Endodermal cell (in vitro differentiated cells): ENCODE measurements around the gene NIPAL3. TPM values are rescaled to one million over a fixed set of nuclear protein-coding genes. Genes with fewer than 3 reads are reported as not detected.
A peak's percentile ranks its signal among the peaks of the same experiment; 100 is the strongest.

ENCODE experiments used
- DNase-seq: peaks from one replicate; pipeline ENCODE4 v3.0.0-alpha.2; 2017
- H3K27ac ChIP-seq: 2 replicates; pipeline ENCODE4 v1.5.1; 2013; ENCODE audit warnings: mild to moderate bottlenecking, low read depth, low read length, moderate library complexity
- H3K27me3 ChIP-seq: 2 replicates; pipeline ENCODE4 v1.6.1; 2013; ENCODE audit warnings: mild to moderate bottlenecking, low read length, moderate library complexity; ENCODE audit not compliant: insufficient read depth, control insufficient read depth, poor library complexity, severe bottlenecking
- H3K36me3 ChIP-seq: 2 replicates; pipeline ENCODE4 v1.7.0; 2013; ENCODE audit warnings: mild to moderate bottlenecking, low read length, moderate library complexity; ENCODE audit not compliant: control insufficient read depth, insufficient read depth
- H3K4me1 ChIP-seq: one replicate; pipeline ENCODE4 v1.7.0; 2013; ENCODE audit warnings: low read length; ENCODE audit not compliant: control insufficient read depth, insufficient read depth
- H3K4me3 ChIP-seq: 2 replicates; pipeline ENCODE4 v1.5.1; 2013; ENCODE audit warnings: mild to moderate bottlenecking, low read length, moderate library complexity
- H3K9ac ChIP-seq: 2 replicates; pipeline ENCODE4 v1.6.1; 2013; ENCODE audit warnings: mild to moderate bottlenecking, low read length, moderate library complexity; ENCODE audit not compliant: poor library complexity, severe bottlenecking; ENCODE audit errors: extremely low read depth
- H3K9me3 ChIP-seq: 2 replicates; pipeline ENCODE4 v1.6.1; 2013; ENCODE audit warnings: mild to moderate bottlenecking, low read length, moderate library complexity; ENCODE audit not compliant: control insufficient read depth
- H3K27ac Mint-ChIP-seq: 2 replicates; pipeline ENCODE4 v1.8.0; 2020; ENCODE audit warnings: mixed read lengths
- H3K27me3 Mint-ChIP-seq: 2 replicates; pipeline ENCODE4 v1.8.0; 2021; ENCODE audit warnings: mild to moderate bottlenecking, mixed read lengths; ENCODE audit not compliant: insufficient read depth
- H3K36me3 Mint-ChIP-seq: 2 replicates; pipeline ENCODE4 v1.8.0; 2020; ENCODE audit warnings: low read depth, mixed read lengths
- H3K4me1 Mint-ChIP-seq: 2 replicates; pipeline ENCODE4 v1.8.0; 2020; ENCODE audit warnings: mixed read lengths
- H3K4me3 Mint-ChIP-seq: 2 replicates; pipeline ENCODE4 v1.8.0; 2020; ENCODE audit warnings: mild to moderate bottlenecking, moderate library complexity, mixed read lengths
- H3K9me3 Mint-ChIP-seq: 2 replicates; pipeline ENCODE4 v1.8.0; 2020; ENCODE audit warnings: mild to moderate bottlenecking, mixed read lengths
- WGBS, 2 experiments: methylation state at CpG; one replicate each; pipeline versions ENCODE4 v1.1.5 to v1.1.7; 2013; ENCODE audit warnings: missing lambda C conversion rate in 2 of 2, mixed read lengths in 1 of 2; ENCODE audit not compliant: insufficient coverage in 1 of 2, insufficient read length in 1 of 2; 5-methylcytosine and 5-hydroxymethylcytosine counted together
- total RNA-seq, 2 donors: library from RNA; stranded (reverse); fragmentation: NEBNext Ultra II Directional in 1 of 2; extraction: Animal tissue kit (Norgen Biotek cat#: 25700) in 1 of 2; gene quantifications; 2 replicates in 1 of 2; 3 replicates in 1 of 2; pipeline ENCODE4 v1.2.1, GENCODE V29; 2021
- TF ChIP-seq, protein P1 (sequence below): fragments of 200-600 bp; sonication (generic); conservative IDR thresholded peaks from 2 replicates; pipeline ENCODE4 v1.5.0; 2021; ENCODE audit warnings: antibody characterized with exemption, mild to moderate bottlenecking

Gene NIPAL3
- total RNA-seq, 2 donors from 2014 or later, result 4.7 to 5.5 TPM

DNA sequence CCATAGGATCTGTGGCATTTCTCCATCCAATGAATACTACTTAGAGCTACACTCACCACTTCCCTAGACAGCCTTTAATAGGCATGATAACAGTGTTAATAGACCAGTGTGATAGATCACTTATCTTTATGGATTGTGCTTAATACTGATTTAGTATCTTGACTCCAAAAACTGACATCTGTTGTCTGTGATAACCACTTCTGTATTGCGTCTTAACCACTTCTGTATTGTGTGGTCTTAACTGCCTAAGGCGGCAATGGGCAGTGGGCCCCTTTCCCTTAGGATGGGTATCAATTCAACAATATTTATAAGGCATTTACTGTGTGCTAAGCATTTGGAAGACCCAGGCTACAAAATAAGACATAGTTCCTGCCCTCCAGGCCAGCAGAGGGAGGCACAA, 55.0 kb downstream of the NIPAL3 start:
- TF ChIP-seq, protein P1, sequence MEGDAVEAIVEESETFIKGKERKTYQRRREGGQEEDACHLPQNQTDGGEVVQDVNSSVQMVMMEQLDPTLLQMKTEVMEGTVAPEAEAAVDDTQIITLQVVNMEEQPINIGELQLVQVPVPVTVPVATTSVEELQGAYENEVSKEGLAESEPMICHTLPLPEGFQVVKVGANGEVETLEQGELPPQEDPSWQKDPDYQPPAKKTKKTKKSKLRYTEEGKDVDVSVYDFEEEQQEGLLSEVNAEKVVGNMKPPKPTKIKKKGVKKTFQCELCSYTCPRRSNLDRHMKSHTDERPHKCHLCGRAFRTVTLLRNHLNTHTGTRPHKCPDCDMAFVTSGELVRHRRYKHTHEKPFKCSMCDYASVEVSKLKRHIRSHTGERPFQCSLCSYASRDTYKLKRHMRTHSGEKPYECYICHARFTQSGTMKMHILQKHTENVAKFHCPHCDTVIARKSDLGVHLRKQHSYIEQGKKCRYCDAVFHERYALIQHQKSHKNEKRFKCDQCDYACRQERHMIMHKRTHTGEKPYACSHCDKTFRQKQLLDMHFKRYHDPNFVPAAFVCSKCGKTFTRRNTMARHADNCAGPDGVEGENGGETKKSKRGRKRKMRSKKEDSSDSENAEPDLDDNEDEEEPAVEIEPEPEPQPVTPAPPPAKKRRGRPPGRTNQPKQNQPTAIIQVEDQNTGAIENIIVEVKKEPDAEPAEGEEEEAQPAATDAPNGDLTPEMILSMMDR, result no peak
- no peaks in the 10 kb centered on the region for H3K4me1 Mint-ChIP-seq
- no peaks in the 10 kb centered on the region for H3K4me1 ChIP-seq
- no peaks in the 10 kb centered on the region for H3K27me3 Mint-ChIP-seq
- H3K9me3 Mint-ChIP-seq, result no peaks in the 10 kb centered on the region
- no peaks in the 10 kb centered on the region for H3K27me3 ChIP-seq
- DNase-seq, result no peak
- H3K4me3 Mint-ChIP-seq, result no peak overlapping the region
- no peak overlapping the region for H3K27ac Mint-ChIP-seq
- no peaks in the 10 kb centered on the region for H3K36me3 ChIP-seq
- H3K36me3 Mint-ChIP-seq, result no peaks in the 10 kb centered on the region
- H3K4me3 ChIP-seq, result no peak overlapping the region
- no peaks in the 10 kb centered on the region for H3K9me3 ChIP-seq
- WGBS, 2 experiments, result 80 to 94% methylated on average over 1 to 2 of the region's 2 CpGs
- H3K27ac ChIP-seq, result no peak overlapping the region
- H3K9ac ChIP-seq, result no peak overlapping the region

DNA sequence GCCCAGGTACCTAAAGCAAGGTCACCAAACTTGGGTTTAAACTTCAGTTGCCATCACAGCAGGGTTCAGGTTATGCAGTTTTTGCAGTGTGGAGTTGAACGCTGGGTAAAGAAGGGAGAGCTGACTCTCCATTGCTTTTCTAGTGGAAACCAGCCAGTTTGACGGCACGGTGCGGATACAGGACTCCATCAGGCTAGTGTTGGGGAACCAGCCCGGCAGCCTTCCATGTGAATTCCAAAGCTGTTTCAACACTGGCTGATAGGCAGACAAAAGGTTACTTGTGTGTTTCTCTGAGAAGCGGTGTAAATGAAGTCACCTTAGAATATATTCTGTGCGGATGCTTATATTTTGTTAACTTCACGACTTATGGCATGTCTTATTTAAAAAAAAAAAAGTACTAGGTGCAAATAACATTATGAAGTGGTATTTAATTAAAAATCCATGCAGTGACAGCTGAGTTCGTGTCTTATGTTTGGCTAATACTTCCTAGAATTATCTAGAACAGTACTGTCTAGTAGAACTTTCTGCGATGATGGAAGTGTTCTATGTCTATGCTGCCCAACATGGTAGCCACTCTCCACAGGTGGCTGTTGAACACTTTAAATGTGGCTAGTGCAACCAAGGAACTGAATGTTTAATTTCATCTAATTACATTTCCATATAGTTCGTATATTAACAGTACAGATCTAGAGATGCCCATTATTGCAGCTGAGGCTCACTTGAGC, 57.1 kb downstream of the NIPAL3 start:
- WGBS, 2 experiments, result 94% methylated on average over 11 of the region's 11 CpGs
- Mint-ChIP-seq H3K4me3 (no peak overlapping the region), H3K27me3 (no peaks in the 10 kb centered on the region), H3K27ac (peak overlapping the region; percentile 61), H3K4me1 (no peaks in the 10 kb centered on the region), H3K36me3 (no peaks in the 10 kb centered on the region), H3K9me3 (no peaks in the 10 kb centered on the region)
- no peaks in the 10 kb centered on the region for H3K4me1 ChIP-seq
- H3K36me3 ChIP-seq, result no peaks in the 10 kb centered on the region
- no peaks in the 10 kb centered on the region for H3K9me3 ChIP-seq
- no peak overlapping the region for H3K9ac ChIP-seq
- no peaks in the 10 kb centered on the region for H3K27me3 ChIP-seq
- H3K4me3 ChIP-seq, result no peak overlapping the region
- no peak overlapping the region for H3K27ac ChIP-seq
- DNase-seq, result no peak
- TF ChIP-seq, protein P1, result no peak

DNA sequence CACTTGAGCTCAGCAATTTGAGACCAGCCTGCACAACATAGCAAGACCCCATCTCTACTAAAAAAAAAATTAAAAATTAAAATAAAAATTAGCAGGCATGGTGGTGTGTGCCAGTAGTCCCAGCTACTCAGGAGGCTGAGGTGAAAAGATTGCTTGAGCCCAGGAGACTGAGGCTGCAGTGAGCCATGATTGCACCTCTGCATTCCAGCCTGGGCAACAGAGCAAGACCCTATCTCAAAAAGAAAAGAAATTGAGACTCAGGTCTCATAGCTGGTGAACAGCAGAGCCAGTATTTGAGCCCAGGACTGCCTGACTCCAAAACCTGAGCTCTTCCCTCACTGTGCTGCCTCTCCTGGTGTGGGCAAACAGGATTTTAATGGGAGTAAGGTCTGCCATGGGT, 58.6 kb downstream of the NIPAL3 start:
- no peak overlapping the region for H3K27ac Mint-ChIP-seq

More for the DNA sequence above, 58.6 kb downstream of the NIPAL3 start:
- Histone ChIP-seq H3K36me3 (no peaks in the 10 kb centered on the region), H3K4me1 (no peaks in the 10 kb centered on the region), H3K9me3 (no peaks in the 10 kb centered on the region), H3K4me3 (no peak overlapping the region), H3K27me3 (no peaks in the 10 kb centered on the region), H3K27ac (no peak overlapping the region), H3K9ac (no peak overlapping the region)
- DNase-seq, result no peak
- Mint-ChIP-seq H3K27me3 (no peaks in the 10 kb centered on the region), H3K4me3 (no peak overlapping the region), H3K4me1 (no peaks in the 10 kb centered on the region), H3K36me3 (no peaks in the 10 kb centered on the region), H3K9me3 (no peaks in the 10 kb centered on the region)
- TF ChIP-seq, protein P1, result no peak
